Renal pelvis (tissue), 4 donors: Measurements from ENCODE around the gene VHLL. TPM values are rescaled to one million over a fixed set of nuclear protein-coding genes. Genes with fewer than 3 reads are reported as not detected.

Source experiments
- DNase-seq: peaks from one replicate; pipeline ENCODE4 v3.0.0-alpha.2; 2013
- polyA plus RNA-seq, 3 donors: library from polyadenylated mRNA; unstranded; fragments of 120-200 nt; gene quantifications; one replicate each; pipeline ENCODE4 v1.2.1, GENCODE V29; 2013; ENCODE audit not compliant: insufficient read length in 3 of 3

The VHLL gene
- polyA plus RNA-seq, 3 donors = not detected

- peak; percentile 72 for DNase-seq
These were observed 7.7 kb downstream of the VHLL start for GRCh38 chr1:156291226-156292061.

- no peak for DNase-seq
These were observed 9.2 kb downstream of the VHLL start for GRCh38 chr1:156289857-156290256.

- DNase-seq = no peak
These were observed 13.0 kb downstream of the VHLL start for GRCh38 chr1:156286061-156286460.

- no peak for DNase-seq
These were observed 13.7 kb downstream of the VHLL start for GRCh38 chr1:156285437-156285836.

- no peak for DNase-seq
These were observed 14.3 kb downstream of the VHLL start for GRCh38 chr1:156284757-156285156.

- DNase-seq = no peak
These were observed 15.0 kb downstream of the VHLL start, which contains the start of gene TMEM79 for GRCh38 chr1:156284112-156284511. Gene TMEM79, plus strand, starts transcription at chr1:156284325. Its CDS starts 902 bp downstream, at chr1:156285227.

GRCh38 chr1:156283521-156283920 is 15.6 kb downstream of the VHLL start:
- no peak for DNase-seq

- peak; percentile 99 for DNase-seq
These were observed 16.5 kb downstream of the VHLL start, which contains the start of gene SMG5 for GRCh38 chr1:156282479-156283222. Gene SMG5, minus strand, starts transcription at chr1:156282825. Its CDS starts 145 bp downstream, at chr1:156282680.

GRCh38 chr1:156281693-156282478 is 17.2 kb downstream of the VHLL start:
- no peak for DNase-seq

GRCh38 chr1:156281281-156281680 is 17.8 kb downstream of the VHLL start:
- no peak for DNase-seq

GRCh38 chr1:156279837-156280236 is 19.3 kb downstream of the VHLL start:
- DNase-seq = no peak

- no peak for DNase-seq
These were observed 22.1 kb downstream of the VHLL start for GRCh38 chr1:156276966-156277381.

- no peak for DNase-seq
These were observed 22.6 kb downstream of the VHLL start for GRCh38 chr1:156276532-156276931.

- no peak for DNase-seq
These were observed 28.8 kb downstream of the VHLL start for GRCh38 chr1:156270314-156270713.

GRCh38 chr1:156268336-156268735 is 30.8 kb downstream of the VHLL start:
- no peak for DNase-seq

- DNase-seq = no peak
These were observed 33.1 kb downstream of the VHLL start for GRCh38 chr1:156266051-156266450.

GRCh38 chr1:156263288-156263655 is 35.8 kb downstream of the VHLL start:
- no peak for DNase-seq

- DNase-seq = no peak
These were observed 36.4 kb downstream of the VHLL start for GRCh38 chr1:156262461-156263287.

GRCh38 chr1:156260896-156261295 is 38.2 kb downstream of the VHLL start:
- no peak for DNase-seq

- no peak for DNase-seq
These were observed 39.3 kb downstream of the VHLL start for GRCh38 chr1:156259805-156260204.

GRCh38 chr1:156258859-156259258 is 40.2 kb downstream of the VHLL start:
- DNase-seq = no peak
